Neural cell (in vitro differentiated cells): ENCODE measurements around the gene CDH5. TPM values are rescaled to one million over a fixed set of nuclear protein-coding genes. Genes with fewer than 3 reads are reported as not detected.

Experiments
- H2AFZ ChIP-seq: fragments of 200-600, 300-800 bp; sonication (generic), shearing (Covaris generic); 2 replicates; pipeline ENCODE4 v1.6.0; 2014; ENCODE audit warnings: low read depth, mild to moderate bottlenecking, antibody characterized with exemption, low read length, moderate library complexity
- H3F3A ChIP-seq: fragments of 200-600 bp; shearing (Covaris generic); 2 replicates; pipeline ENCODE4 v1.6.1; 2016; ENCODE audit warnings: mild to moderate bottlenecking, moderate library complexity, mixed read lengths, antibody characterized with exemption, low read length; ENCODE audit not compliant: insufficient read depth, poor library complexity, severe bottlenecking
- H3K27ac ChIP-seq: fragments of 200-600, 300-800 bp; sonication (generic), shearing (Covaris generic); 2 replicates; pipeline ENCODE4 v1.5.1; 2014; ENCODE audit warnings: mild to moderate bottlenecking, low read length, moderate library complexity
- H3K27me3 ChIP-seq: fragments of 300-800, 200-600 bp; sonication (generic), shearing (Covaris generic); 2 replicates; pipeline ENCODE4 v1.6.0; 2014; ENCODE audit warnings: mild to moderate bottlenecking, low read depth, low read length, moderate library complexity; ENCODE audit not compliant: insufficient read depth
- H3K36me3 ChIP-seq: fragments of 300-800, 200-600 bp; sonication (generic), shearing (Covaris generic); 2 replicates; pipeline ENCODE4 v1.5.1; 2014; ENCODE audit warnings: mild to moderate bottlenecking, antibody characterized with exemption, low read length, moderate library complexity; ENCODE audit not compliant: insufficient read depth
- H3K4me2 ChIP-seq: fragments of 300-800, 200-600 bp; sonication (generic), shearing (Covaris generic); 2 replicates; pipeline ENCODE4 v1.6.0; 2014; ENCODE audit warnings: mild to moderate bottlenecking, low read length
- H3K4me3 ChIP-seq: fragments of 300-800, 200-600 bp; sonication (generic), shearing (Covaris generic); 2 replicates; pipeline ENCODE4 v1.5.1; 2014; ENCODE audit warnings: mild to moderate bottlenecking, low read length, moderate library complexity
- H3K79me2 ChIP-seq: fragments of 200-600 bp; shearing (Covaris generic); replicated peaks from 2 replicates; pipeline ENCODE4 v1.6.0; 2014; ENCODE audit warnings: mild to moderate bottlenecking, low read length, moderate library complexity; ENCODE audit not compliant: insufficient read depth
- H3K9ac ChIP-seq: fragments of 300-800, 200-600 bp; sonication (generic), shearing (Covaris generic); 2 replicates; pipeline ENCODE4 v1.6.1; 2016; ENCODE audit warnings: mild to moderate bottlenecking, low read length, mixed read lengths
- H3K9me2 ChIP-seq: fragments of 200-600 bp; shearing (Covaris generic); 2 replicates; pipeline ENCODE4 v1.6.1; 2016; ENCODE audit warnings: mild to moderate bottlenecking, low read length, mixed read lengths; ENCODE audit not compliant: insufficient read depth
- H3K9me3 ChIP-seq: fragments of 200-600, 300-800 bp; sonication (generic), shearing (Covaris generic); 2 replicates; pipeline ENCODE4 v1.6.1; 2016; ENCODE audit warnings: mild to moderate bottlenecking, mixed run types, low read length, moderate library complexity, mixed read lengths
- H4K20me1 ChIP-seq: fragments of 200-600 bp; shearing (Covaris generic); 2 replicates; pipeline ENCODE4 v1.6.1; 2016; ENCODE audit warnings: mild to moderate bottlenecking, mixed run types; ENCODE audit not compliant: insufficient read depth
- EP300 ChIP-seq: fragments of 450-650 bp; conservative IDR thresholded peaks from 2 replicates; pipeline ENCODE4 v1.6.1; 2014; ENCODE audit warnings: antibody characterized with exemption, mild to moderate bottlenecking, moderate library complexity; ENCODE audit not compliant: poor library complexity, severe bottlenecking
- EZH2 ChIP-seq: fragments of 200-600, 300-800 bp; shearing (Covaris generic), sonication (generic); IDR thresholded peaks from 2 replicates; pipeline ENCODE4 v1.6.1; 2014; ENCODE audit warnings: antibody characterized with exemption, low read length, borderline replicate concordance, mild to moderate bottlenecking; ENCODE audit not compliant: insufficient read depth, poor library complexity, severe bottlenecking
- MXI1 ChIP-seq: fragments of 450-650 bp; conservative IDR thresholded peaks from 2 replicates; pipeline ENCODE4 v1.6.1; 2014; ENCODE audit warnings: antibody characterized with exemption, mild to moderate bottlenecking; ENCODE audit not compliant: poor library complexity, severe bottlenecking
- POLR2AphosphoS5 ChIP-seq: IDR thresholded peaks from 2 replicates; pipeline ENCODE4 v1.6.1; 2012
- RAD21 ChIP-seq: fragments of 450-650 bp; conservative IDR thresholded peaks from 2 replicates; pipeline ENCODE4 v1.6.1; 2014; ENCODE audit warnings: antibody characterized with exemption, mild to moderate bottlenecking, moderate library complexity
- SMC3 ChIP-seq: fragments of 450-650 bp; conservative IDR thresholded peaks from 2 replicates; pipeline ENCODE4 v1.6.1; 2014; ENCODE audit warnings: antibody characterized with exemption, mild to moderate bottlenecking, moderate library complexity; ENCODE audit not compliant: poor library complexity
- TAF1 ChIP-seq: IDR thresholded peaks from 2 replicates; pipeline ENCODE4 v1.6.1; 2012; ENCODE audit warnings: low read depth
- polyA plus RNA-seq: library from polyadenylated mRNA; depleted of rRNA; stranded (reverse); fragments of >200 nt; gene quantifications from 2 replicates; pipeline ENCODE4 v1.2.3, GENCODE V29; 2014
- TF ChIP-seq, protein P1 (sequence below): IDR thresholded peaks from 2 replicates; pipeline ENCODE4 v1.6.1; 2012; ENCODE audit warnings: borderline replicate concordance
- TF ChIP-seq, protein P2 (sequence below): fragments of 450-650 bp; IDR thresholded peaks from 2 replicates; pipeline ENCODE4 v1.5.1; 2014; ENCODE audit warnings: antibody characterized with exemption, mild to moderate bottlenecking, moderate library complexity; ENCODE audit not compliant: poor library complexity, severe bottlenecking

The CDH5 gene
- polyA plus RNA-seq, 1 donor from 2014 or later: not detected

DNA sequence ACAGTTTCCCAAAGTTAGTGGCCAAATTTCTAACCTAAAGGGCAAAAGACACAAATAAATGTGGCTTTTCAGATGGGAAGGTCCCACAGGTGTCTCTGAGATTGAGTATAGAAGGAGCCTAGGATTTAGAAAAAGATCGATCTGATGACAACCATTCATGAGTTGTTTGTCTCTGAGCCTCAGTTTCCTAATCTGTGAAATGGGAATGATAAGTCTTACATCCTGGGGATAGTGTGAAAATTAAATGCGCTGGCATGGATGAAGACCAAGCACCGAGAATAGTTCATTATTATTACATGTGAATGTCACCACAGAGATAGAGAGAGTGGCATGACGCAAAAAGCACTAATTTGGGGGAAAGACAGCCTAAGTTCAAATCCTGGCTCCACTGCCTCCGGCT lies 7.2 kb downstream of the CDH5 start:
- H3K27me3 ChIP-seq: no peaks in the 10 kb centered on the region
- no peak for TF ChIP-seq MXI1
- TF ChIP-seq, protein P1, sequence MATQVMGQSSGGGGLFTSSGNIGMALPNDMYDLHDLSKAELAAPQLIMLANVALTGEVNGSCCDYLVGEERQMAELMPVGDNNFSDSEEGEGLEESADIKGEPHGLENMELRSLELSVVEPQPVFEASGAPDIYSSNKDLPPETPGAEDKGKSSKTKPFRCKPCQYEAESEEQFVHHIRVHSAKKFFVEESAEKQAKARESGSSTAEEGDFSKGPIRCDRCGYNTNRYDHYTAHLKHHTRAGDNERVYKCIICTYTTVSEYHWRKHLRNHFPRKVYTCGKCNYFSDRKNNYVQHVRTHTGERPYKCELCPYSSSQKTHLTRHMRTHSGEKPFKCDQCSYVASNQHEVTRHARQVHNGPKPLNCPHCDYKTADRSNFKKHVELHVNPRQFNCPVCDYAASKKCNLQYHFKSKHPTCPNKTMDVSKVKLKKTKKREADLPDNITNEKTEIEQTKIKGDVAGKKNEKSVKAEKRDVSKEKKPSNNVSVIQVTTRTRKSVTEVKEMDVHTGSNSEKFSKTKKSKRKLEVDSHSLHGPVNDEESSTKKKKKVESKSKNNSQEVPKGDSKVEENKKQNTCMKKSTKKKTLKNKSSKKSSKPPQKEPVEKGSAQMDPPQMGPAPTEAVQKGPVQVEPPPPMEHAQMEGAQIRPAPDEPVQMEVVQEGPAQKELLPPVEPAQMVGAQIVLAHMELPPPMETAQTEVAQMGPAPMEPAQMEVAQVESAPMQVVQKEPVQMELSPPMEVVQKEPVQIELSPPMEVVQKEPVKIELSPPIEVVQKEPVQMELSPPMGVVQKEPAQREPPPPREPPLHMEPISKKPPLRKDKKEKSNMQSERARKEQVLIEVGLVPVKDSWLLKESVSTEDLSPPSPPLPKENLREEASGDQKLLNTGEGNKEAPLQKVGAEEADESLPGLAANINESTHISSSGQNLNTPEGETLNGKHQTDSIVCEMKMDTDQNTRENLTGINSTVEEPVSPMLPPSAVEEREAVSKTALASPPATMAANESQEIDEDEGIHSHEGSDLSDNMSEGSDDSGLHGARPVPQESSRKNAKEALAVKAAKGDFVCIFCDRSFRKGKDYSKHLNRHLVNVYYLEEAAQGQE: no peak
- no peak for TF ChIP-seq RAD21
- TF ChIP-seq, protein P2, sequence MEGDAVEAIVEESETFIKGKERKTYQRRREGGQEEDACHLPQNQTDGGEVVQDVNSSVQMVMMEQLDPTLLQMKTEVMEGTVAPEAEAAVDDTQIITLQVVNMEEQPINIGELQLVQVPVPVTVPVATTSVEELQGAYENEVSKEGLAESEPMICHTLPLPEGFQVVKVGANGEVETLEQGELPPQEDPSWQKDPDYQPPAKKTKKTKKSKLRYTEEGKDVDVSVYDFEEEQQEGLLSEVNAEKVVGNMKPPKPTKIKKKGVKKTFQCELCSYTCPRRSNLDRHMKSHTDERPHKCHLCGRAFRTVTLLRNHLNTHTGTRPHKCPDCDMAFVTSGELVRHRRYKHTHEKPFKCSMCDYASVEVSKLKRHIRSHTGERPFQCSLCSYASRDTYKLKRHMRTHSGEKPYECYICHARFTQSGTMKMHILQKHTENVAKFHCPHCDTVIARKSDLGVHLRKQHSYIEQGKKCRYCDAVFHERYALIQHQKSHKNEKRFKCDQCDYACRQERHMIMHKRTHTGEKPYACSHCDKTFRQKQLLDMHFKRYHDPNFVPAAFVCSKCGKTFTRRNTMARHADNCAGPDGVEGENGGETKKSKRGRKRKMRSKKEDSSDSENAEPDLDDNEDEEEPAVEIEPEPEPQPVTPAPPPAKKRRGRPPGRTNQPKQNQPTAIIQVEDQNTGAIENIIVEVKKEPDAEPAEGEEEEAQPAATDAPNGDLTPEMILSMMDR: no peak
- TF ChIP-seq SMC3: no peak
- no peak for TF ChIP-seq EZH2
- TF ChIP-seq TAF1: no peak
- no peak for TF ChIP-seq POLR2AphosphoS5
- no peak for TF ChIP-seq EP300

DNA sequence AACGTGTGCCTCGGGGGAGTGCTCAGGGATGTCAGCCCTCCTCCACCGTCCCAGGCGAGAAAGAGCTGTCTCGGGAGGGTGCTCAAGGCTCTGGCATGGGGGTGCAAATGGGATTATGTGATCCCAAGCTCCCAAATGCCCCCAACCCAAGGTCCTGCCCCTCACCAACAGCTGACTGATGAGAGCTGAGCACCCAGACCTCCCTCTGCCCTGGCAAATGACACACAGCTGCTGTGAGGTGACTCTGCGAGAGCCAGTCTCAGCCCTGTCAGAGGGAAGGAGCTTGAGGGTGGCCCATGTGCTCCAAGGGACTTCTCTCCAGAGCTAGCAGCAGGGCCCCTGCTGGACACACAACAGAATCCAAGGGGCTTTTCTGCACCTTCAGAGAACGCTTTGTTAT lies 7.7 kb downstream of the CDH5 start:
- Histone ChIP-seq H3K27ac (no peak overlapping the region), H3K9ac (no peak overlapping the region), H3F3A (no peaks in the 10 kb centered on the region), H3K36me3 (no peaks in the 10 kb centered on the region), H3K4me2 (no peak overlapping the region), H3K27me3 (no peaks in the 10 kb centered on the region), H3K9me3 (no peaks in the 10 kb centered on the region), H3K4me3 (no peak overlapping the region), H4K20me1 (no peaks in the 10 kb centered on the region), H3K79me2 (no peaks in the 10 kb centered on the region), H2AFZ (no peak overlapping the region), H3K9me2 (no peaks in the 10 kb centered on the region)
- TF ChIP-seq POLR2AphosphoS5 (no peak), EP300 (no peak), RAD21 (no peak), TAF1 (no peak)
- TF ChIP-seq, protein P1: no peak

More for the DNA sequence above, 7.2 kb downstream of the CDH5 start:
- Histone ChIP-seq H3K9ac (no peak overlapping the region), H3K9me3 (no peaks in the 10 kb centered on the region), H3K36me3 (no peaks in the 10 kb centered on the region), H3K27ac (no peak overlapping the region), H3F3A (no peaks in the 10 kb centered on the region), H2AFZ (no peak overlapping the region), H4K20me1 (no peaks in the 10 kb centered on the region), H3K4me3 (no peak overlapping the region), H3K79me2 (no peaks in the 10 kb centered on the region), H3K9me2 (no peaks in the 10 kb centered on the region), H3K4me2 (no peak overlapping the region)
